T-helper 2 cell treated with Interferon-gamma antibody and Interleukin-4, amounts not matched to agents 5 μg/mL and 100 μg/mL, for 36 hours (primary cell): ENCODE results near the gene GNG12.

Experiments
- DNase-seq: peaks from one replicate; pipeline ENCODE4 v3.0.0; 2021; ENCODE audit warnings: low spot score
- H3K27ac Mint-ChIP-seq: one replicate; pipeline ENCODE4 v1.8.0; 2021; ENCODE audit warnings: mild to moderate bottlenecking, mixed read lengths
- H3K27me3 Mint-ChIP-seq: one replicate; pipeline ENCODE4 v1.8.0; 2021; ENCODE audit warnings: low read depth, mixed read lengths
- H3K36me3 Mint-ChIP-seq: one replicate; pipeline ENCODE4 v1.8.0; 2021; ENCODE audit warnings: low read depth, mixed read lengths
- H3K4me1 Mint-ChIP-seq: one replicate; pipeline ENCODE4 v1.8.0; 2021; ENCODE audit warnings: low read depth, mixed read lengths
- H3K4me3 Mint-ChIP-seq: one replicate; pipeline ENCODE4 v1.8.0; 2022; ENCODE audit warnings: mild to moderate bottlenecking, moderate library complexity, mixed read lengths
- H3K9me3 Mint-ChIP-seq: one replicate; pipeline ENCODE4 v1.8.0; 2021; ENCODE audit warnings: mixed read lengths

The GNG12 gene

GRCh38 chr1:67755160-67755559 is 78.1 kb downstream of the GNG12 start:
- DNase-seq: no peak
- H3K36me3 Mint-ChIP-seq: no peaks in the 10 kb centered on the region
- peaks cover 10% of the 10 kb centered on the region for H3K4me1 Mint-ChIP-seq
- no peak overlapping the region for H3K4me3 Mint-ChIP-seq
- no peaks in the 10 kb centered on the region for H3K9me3 Mint-ChIP-seq
- no peaks in the 10 kb centered on the region for H3K27me3 Mint-ChIP-seq
- H3K27ac Mint-ChIP-seq: no peak overlapping the region

GRCh38 chr1:67754526-67754920 is 78.7 kb downstream of the GNG12 start:
- Mint-ChIP-seq H3K27ac (no peak overlapping the region), H3K27me3 (peaks cover 2% of the 10 kb centered on the region), H3K36me3 (no peaks in the 10 kb centered on the region), H3K4me1 (peaks cover 12% of the 10 kb centered on the region), H3K4me3 (no peak overlapping the region), H3K9me3 (no peaks in the 10 kb centered on the region)
- DNase-seq: no peak

- no peak for DNase-seq
- no peaks in the 10 kb centered on the region for H3K9me3 Mint-ChIP-seq
- peaks cover 12% of the 10 kb centered on the region for H3K4me1 Mint-ChIP-seq
- no peak overlapping the region for H3K4me3 Mint-ChIP-seq
- H3K27me3 Mint-ChIP-seq: peaks cover 2% of the 10 kb centered on the region
- H3K27ac Mint-ChIP-seq: no peak overlapping the region
- no peaks in the 10 kb centered on the region for H3K36me3 Mint-ChIP-seq
Observed at GRCh38 chr1:67753776-67754525, 79.3 kb downstream of the GNG12 start.

GRCh38 chr1:67752306-67752705 is 81.0 kb downstream of the GNG12 start:
- H3K4me3 Mint-ChIP-seq: no peak overlapping the region
- H3K27ac Mint-ChIP-seq: no peak overlapping the region
- no peaks in the 10 kb centered on the region for H3K36me3 Mint-ChIP-seq
- H3K9me3 Mint-ChIP-seq: no peaks in the 10 kb centered on the region
- H3K4me1 Mint-ChIP-seq: peaks cover 21% of the 10 kb centered on the region
- no peak for DNase-seq
- H3K27me3 Mint-ChIP-seq: peaks cover 16% of the 10 kb centered on the region

- Mint-ChIP-seq H3K27me3 (peaks cover 26% of the 10 kb centered on the region), H3K36me3 (no peaks in the 10 kb centered on the region), H3K27ac (no peak overlapping the region), H3K9me3 (no peaks in the 10 kb centered on the region), H3K4me3 (no peak overlapping the region), H3K4me1 (peaks cover 21% of the 10 kb centered on the region)
- no peak for DNase-seq
Observed at GRCh38 chr1:67750691-67751054, 82.6 kb downstream of the GNG12 start.

- peaks cover 26% of the 10 kb centered on the region for H3K27me3 Mint-ChIP-seq
- no peak overlapping the region for H3K27ac Mint-ChIP-seq
- no peak for DNase-seq
- H3K4me1 Mint-ChIP-seq: peaks cover 21% of the 10 kb centered on the region
- H3K9me3 Mint-ChIP-seq: no peaks in the 10 kb centered on the region
- H3K4me3 Mint-ChIP-seq: no peak overlapping the region
- H3K36me3 Mint-ChIP-seq: no peaks in the 10 kb centered on the region
Observed at GRCh38 chr1:67749844-67750690, 83.2 kb downstream of the GNG12 start.

- no peak overlapping the region for H3K27ac Mint-ChIP-seq
- peaks cover 18% of the 10 kb centered on the region for H3K4me1 Mint-ChIP-seq
- no peak overlapping the region for H3K4me3 Mint-ChIP-seq
- H3K36me3 Mint-ChIP-seq: no peaks in the 10 kb centered on the region
- H3K9me3 Mint-ChIP-seq: no peaks in the 10 kb centered on the region
- peaks cover 31% of the 10 kb centered on the region for H3K27me3 Mint-ChIP-seq
- no peak for DNase-seq
Observed at GRCh38 chr1:67749263-67749843, 83.9 kb downstream of the GNG12 start.

- Mint-ChIP-seq H3K4me1 (peaks cover 12% of the 10 kb centered on the region), H3K36me3 (no peaks in the 10 kb centered on the region), H3K27ac (no peak overlapping the region), H3K27me3 (peaks cover 31% of the 10 kb centered on the region), H3K4me3 (no peak overlapping the region), H3K9me3 (no peaks in the 10 kb centered on the region)
- DNase-seq: no peak
Observed at GRCh38 chr1:67748630-67749029, 84.6 kb downstream of the GNG12 start.

- Mint-ChIP-seq H3K4me1 (peaks cover 11% of the 10 kb centered on the region), H3K36me3 (no peaks in the 10 kb centered on the region), H3K9me3 (no peaks in the 10 kb centered on the region), H3K27me3 (peaks cover 31% of the 10 kb centered on the region), H3K4me3 (no peak overlapping the region), H3K27ac (no peak overlapping the region)
- DNase-seq: no peak
Observed at GRCh38 chr1:67747671-67748546, 85.4 kb downstream of the GNG12 start.

- DNase-seq: no peak
- H3K36me3 Mint-ChIP-seq: no peaks in the 10 kb centered on the region
- H3K4me1 Mint-ChIP-seq: peaks cover 11% of the 10 kb centered on the region
- H3K9me3 Mint-ChIP-seq: no peaks in the 10 kb centered on the region
- peaks cover 33% of the 10 kb centered on the region for H3K27me3 Mint-ChIP-seq
- H3K27ac Mint-ChIP-seq: no peak overlapping the region
- no peak overlapping the region for H3K4me3 Mint-ChIP-seq
Observed at GRCh38 chr1:67745875-67746698, 87.2 kb downstream of the GNG12 start.

GRCh38 chr1:67743072-67743725 is 90.1 kb downstream of the GNG12 start:
- H3K4me3 Mint-ChIP-seq: no peak overlapping the region
- peaks cover 24% of the 10 kb centered on the region for H3K27me3 Mint-ChIP-seq
- no peak overlapping the region for H3K27ac Mint-ChIP-seq
- no peaks in the 10 kb centered on the region for H3K36me3 Mint-ChIP-seq
- H3K4me1 Mint-ChIP-seq: peaks cover 5% of the 10 kb centered on the region
- no peaks in the 10 kb centered on the region for H3K9me3 Mint-ChIP-seq
- no peak for DNase-seq

- DNase-seq: no peak
- no peaks in the 10 kb centered on the region for H3K9me3 Mint-ChIP-seq
- no peak overlapping the region for H3K27ac Mint-ChIP-seq
- peaks cover under 1% of the 10 kb centered on the region for H3K4me1 Mint-ChIP-seq
- H3K4me3 Mint-ChIP-seq: no peak overlapping the region
- H3K36me3 Mint-ChIP-seq: no peaks in the 10 kb centered on the region
- peaks cover 15% of the 10 kb centered on the region for H3K27me3 Mint-ChIP-seq
Observed at GRCh38 chr1:67741736-67742135, 91.5 kb downstream of the GNG12 start.
